K562 (cell line): ENCODE measurements around the gene DSG2.

ENCODE experiments used
- CTCF ChIP-seq, 3 experiments: IDR thresholded peaks in 2 of 3; conservative IDR thresholded peaks in 1 of 3; 2 replicates each; pipeline ENCODE4 v1.5.1; 2011 to 2012; ENCODE audit warnings: low read length in 3 of 3, mild to moderate bottlenecking in 3 of 3, control low read depth in 2 of 3, improper control_type of control experiment in 1 of 3, inconsistent platforms in 1 of 3, low read depth in 1 of 3, mixed read lengths in 1 of 3, moderate library complexity in 1 of 3; ENCODE audit not compliant: insufficient read depth in 2 of 3
- TAF7 ChIP-seq: fragments of 450-650 bp; IDR thresholded peaks from 2 replicates; pipeline ENCODE4 v1.6.1; 2016; ENCODE audit warnings: missing genetic modification characterization, missing compliant biosample characterization
- ZNF23 ChIP-seq: fragments of 250-450 bp; sonication (Bioruptor Pico); IDR thresholded peaks from 2 replicates; pipeline ENCODE4 v1.4.0; 2020; ENCODE audit warnings: mild to moderate bottlenecking
- ZNF696 ChIP-seq: fragments of 250-450 bp; sonication (Bioruptor Pico); conservative IDR thresholded peaks from 2 replicates; pipeline ENCODE4 v1.4.0; 2020; ENCODE audit warnings: mild to moderate bottlenecking, moderate library complexity

GRCh38 chr18:31598021-31598805 is 100.2 kb downstream of the DSG2 start:
- TF ChIP-seq ZNF23 (no peak), CTCF (IDR thresholded peaks at IDR 0.05 in 2 of 3, conservative IDR thresholded peaks at IDR 0.05 in 1 of 3; ENCODE audit: insufficient read depth in 2 of 3, low read depth in 1 of 3, low read length in 3 of 3) (no peak), TAF7 (tag) (no peak), ZNF696 (CRISPR knock-in tag) (no peak)
